ENCODE measurements around the gene CALN1.
"Not testable (repeated sequence)": the region's sequence is repeated elsewhere in the genome, so short reads cannot be mapped to it uniquely, and the experiment has no call there.

The CALN1 gene

DNA sequence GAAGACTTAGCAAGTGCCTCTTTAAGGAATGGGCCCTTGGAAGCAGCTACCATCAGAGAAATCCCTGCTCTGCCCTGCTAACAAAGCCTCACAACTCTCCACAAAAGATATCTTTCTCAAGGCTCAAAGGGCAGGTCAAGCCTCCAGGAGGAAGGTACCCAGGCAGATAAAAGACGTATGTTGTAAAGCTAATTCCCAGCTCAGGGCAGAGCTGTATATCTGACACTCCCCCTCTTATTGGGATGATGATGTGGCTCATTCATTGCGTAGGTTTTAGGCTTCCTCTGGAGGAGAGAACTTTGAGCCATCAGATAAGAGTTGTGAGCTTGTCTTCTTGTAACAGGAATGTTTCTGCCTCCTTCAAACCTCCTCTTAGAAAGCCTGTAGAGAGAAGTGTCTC is 145.4 kb downstream of the CALN1 start:
- no peak for DNase-seq (ENCODE audit: low read depth)

DNA sequence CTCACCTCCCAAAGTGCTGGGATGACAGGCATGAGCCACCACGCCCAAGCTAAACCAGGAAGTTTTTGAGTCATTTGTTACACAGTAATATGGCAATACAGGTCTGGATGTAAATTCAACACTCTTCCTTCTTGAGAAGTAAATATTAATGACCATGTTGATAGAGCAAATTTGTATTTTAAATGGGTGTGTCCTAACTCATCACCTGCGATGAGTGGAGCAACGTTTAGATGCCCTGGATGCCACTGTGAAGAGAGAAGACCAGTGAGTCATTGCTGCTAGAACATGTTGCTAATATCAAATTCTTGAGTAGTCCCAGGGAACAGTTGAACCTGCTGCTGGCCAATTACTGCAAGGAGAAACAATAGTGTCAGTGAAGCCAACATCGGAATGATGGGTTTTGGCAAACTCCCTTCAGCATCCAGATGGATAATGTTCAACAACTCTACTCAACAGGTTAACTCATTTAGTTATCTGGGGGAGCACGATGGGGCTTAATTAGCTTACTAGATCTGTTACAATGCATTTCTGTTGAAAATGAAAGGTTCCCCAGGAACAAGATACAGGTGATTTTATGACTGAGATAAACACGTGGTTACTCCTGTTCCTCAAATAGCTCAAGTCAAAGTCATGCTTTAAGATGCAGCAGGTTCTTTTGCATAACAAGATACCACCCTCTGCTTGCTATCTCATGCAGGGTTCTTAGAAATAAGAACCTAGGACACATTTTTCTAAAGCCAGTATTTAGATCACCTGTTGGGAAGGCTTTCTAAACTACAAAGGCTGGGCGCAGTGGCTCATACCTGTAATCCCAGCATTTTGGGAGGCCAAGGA is 146.8 kb downstream of the CALN1 start:
- no peak for DNase-seq (ENCODE audit: low read depth)

DNA sequence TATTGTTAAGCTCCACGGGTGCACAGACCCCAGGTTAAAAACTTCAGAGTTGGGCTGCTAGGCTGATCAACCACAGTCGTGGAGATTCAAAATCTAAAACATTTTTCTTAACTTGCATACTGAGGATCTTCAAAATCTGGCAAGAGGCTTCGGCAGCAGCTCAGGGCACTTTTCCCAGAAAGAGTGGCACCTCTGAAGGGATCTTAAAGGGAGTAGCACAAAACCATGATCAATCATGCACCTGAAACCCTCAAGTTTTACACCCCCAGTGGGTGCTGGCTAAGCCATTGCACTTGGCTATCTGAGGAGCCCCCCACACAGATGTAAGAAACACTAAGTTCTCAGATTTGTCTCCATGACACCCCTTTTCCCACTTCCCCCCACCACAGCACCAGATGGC is 151.7 kb downstream of the CALN1 start:
- no peak for DNase-seq (ENCODE audit: low read depth)

DNA sequence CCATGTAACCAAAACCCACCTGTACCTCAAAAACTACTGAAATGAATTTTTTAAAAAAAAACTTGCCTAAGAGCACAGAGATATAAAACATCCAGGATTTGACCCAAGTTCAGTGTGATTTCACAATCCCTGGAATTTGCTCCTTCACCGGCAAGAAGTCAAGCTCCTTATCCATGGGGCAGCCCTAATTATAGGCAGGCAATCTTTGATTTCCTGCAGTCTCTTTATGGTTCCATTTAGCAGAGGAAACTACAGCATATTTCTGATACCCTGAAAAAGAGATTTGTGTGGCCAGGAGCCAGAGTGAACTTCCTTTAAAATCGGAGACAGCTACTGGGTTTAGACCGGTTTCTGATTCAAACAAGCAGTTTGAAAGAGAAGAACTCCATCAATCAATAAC is 154.1 kb downstream of the CALN1 start:
- no peak for DNase-seq (ENCODE audit: low read depth)

- DNase-seq (ENCODE audit: low read depth), result no peak
Measured at GRCh38 chr7:72254455-72254854, 157.7 kb downstream of the CALN1 start.

- no peak for DNase-seq (ENCODE audit: low read depth)
Measured at GRCh38 chr7:72249106-72249505, 163.0 kb downstream of the CALN1 start.

DNA sequence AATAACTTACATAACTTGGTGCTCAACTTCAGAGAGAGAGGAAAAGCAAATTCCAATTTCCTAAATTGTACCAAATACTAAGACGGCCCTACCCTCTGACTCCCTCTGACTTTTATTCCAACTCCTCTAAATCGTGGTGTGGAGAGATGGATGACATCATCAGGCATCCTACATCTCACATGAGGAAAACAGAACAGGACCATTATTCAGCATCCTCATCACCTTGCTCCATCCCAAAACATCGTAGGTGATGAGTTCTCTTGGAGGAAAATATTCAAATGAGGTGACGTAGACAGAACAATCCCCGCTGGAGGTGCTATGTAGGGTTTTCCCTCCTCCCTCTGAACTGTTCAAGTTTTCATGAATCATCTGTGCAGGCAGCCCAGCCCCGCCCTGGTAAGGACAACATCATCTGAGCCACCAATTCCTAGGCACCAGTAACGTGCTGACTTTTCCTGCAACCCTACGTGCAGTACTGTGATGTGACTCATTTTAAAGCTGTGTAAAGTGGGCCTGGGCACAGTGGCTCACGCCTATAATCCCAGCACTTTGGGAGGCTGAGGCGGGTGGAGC is 167.2 kb downstream of the CALN1 start:
- no peak for DNase-seq (ENCODE audit: low read depth)

- no peak for DNase-seq (ENCODE audit: low read depth)
Measured at GRCh38 chr7:72243329-72243728, 168.8 kb downstream of the CALN1 start.

DNA sequence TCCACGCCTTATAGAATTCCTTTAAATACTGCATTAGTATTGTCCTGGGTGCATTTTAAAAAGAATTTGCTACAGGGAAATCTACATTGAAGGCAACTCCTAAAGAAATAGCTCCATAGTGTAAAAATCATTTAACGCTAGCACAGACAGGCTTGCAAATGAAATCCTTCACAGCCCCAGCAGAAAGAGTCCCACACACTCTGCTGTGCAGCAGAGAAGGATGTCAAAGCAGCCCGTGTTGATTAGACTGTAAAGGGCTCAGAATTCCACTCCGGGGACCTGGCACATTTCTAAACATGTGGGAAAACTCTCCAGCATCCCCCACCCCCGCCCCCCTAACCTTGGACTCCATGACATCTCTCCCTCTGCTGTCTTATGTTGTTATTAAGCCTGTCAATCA is 176.8 kb downstream of the CALN1 start:
- DNase-seq (ENCODE audit: low read depth), result no peak

DNA sequence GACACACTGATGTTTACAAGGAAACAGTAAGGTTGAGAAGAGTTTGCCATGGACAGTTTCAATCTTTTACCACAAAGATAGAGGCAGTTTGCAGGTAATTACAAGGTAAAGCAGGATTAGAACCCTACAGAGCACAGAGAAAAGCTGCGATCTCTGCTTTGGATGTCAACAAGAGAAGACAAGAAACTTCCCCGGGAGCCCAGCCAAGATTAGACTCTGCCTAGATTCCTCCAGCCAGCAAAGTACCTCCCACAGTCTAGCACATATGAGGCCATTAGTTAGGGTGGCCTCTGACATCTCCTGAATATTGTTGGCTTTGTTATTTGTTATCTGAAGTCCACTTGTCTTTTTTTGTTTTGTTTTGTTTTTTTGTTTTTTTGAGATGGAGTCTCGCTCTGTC is 178.1 kb downstream of the CALN1 start:
- no peak for DNase-seq (ENCODE audit: low read depth)

DNA sequence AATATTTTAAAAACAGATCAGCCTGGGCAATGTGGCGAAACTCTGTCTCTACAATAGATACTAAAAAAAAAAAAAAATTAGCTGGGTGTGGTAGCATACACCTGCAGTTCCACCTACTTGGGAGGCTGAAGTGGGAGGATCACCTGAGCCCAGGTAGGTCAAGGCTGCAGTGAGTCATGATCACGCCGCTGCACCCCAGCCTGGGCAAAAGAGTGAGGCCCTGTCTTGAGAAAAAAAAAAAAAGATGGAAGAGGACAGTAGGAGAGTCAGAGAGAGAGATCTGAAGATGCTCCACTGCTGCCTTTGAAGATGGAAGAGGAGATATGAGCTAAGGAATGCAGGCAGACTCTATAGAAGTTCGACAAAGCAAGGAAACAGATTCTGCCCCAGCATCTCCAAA is 181.9 kb downstream of the CALN1 start:
- DNase-seq (ENCODE audit: low read depth), result no peak

DNA sequence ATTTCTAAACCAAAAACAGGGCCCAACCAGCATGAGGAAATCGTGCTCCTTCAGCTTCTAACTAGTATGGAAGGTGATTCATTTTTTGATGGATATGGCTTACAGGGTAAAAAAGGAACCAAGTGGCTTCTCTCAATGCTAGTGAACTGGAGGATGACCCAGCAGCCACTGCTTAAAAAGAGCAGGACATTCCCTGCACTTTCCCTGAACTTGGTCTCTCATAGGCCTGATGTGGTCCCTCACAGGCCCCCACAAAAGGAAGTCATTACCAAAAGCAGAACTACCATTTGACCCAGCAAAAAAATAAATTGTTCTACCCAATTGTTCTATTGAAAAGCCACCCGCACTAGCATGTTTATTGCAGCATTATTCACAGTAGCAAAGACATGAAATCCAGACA is 188.8 kb downstream of the CALN1 start:
- no peak for DNase-seq (ENCODE audit: low read depth)

DNA sequence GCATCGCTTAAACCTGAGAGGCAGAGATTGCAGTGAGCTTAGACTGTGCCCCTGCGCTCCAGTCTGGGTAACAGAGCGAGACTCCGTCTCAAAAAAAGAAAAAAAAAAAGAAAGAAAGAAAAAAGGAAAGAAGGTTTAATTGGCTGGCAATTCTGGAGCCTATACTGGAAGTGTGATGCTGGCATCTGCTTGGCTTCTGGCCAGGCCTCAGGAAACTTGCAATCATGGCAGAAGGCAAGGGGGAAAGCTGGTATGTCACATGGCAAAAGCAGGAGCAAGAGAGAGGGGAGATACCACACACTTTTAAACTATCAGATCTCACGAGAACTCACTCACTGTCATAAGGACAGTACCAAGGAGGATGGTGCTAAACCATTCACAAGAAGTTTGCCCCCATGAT is 190.0 kb downstream of the CALN1 start:
- no peak for DNase-seq (ENCODE audit: low read depth)

- DNase-seq (ENCODE audit: low read depth), result no peak
Measured at GRCh38 chr7:72219500-72219899, 192.6 kb downstream of the CALN1 start.

GRCh38 chr7:72217151-72217550 is 195.0 kb downstream of the CALN1 start:
- DNase-seq (ENCODE audit: low read depth), result no peak

DNA sequence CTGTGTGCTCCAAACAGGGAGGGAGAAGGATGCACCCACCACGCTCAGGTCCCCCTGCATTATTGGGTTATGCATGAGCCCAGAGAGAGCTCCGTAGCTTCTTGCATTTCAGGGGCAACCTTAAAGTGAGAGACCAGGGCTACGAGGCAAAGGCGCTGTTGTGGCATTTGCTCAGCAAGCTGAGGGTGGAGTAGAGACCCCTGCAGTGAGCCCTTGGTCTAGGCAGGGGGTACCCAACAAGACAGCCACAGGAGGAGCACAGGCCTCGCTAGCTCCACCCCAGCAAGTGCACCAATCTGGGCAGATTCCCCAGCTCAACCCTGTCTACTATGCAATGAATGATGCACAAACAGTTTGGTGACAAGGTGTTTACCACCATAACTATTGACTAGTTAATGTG is 198.4 kb downstream of the CALN1 start:
- DNase-seq (ENCODE audit: low read depth), result no peak

GRCh38 chr7:72213081-72213480 is 199.1 kb downstream of the CALN1 start:
- no peak for DNase-seq (ENCODE audit: low read depth)

GRCh38 chr7:72211175-72211574 is 201.0 kb downstream of the CALN1 start:
- no peak for DNase-seq (ENCODE audit: low read depth)

- DNase-seq (ENCODE audit: low read depth), result not testable (repeated sequence)
Measured at GRCh38 chr7:72209006-72209405, 203.1 kb downstream of the CALN1 start.

DNA sequence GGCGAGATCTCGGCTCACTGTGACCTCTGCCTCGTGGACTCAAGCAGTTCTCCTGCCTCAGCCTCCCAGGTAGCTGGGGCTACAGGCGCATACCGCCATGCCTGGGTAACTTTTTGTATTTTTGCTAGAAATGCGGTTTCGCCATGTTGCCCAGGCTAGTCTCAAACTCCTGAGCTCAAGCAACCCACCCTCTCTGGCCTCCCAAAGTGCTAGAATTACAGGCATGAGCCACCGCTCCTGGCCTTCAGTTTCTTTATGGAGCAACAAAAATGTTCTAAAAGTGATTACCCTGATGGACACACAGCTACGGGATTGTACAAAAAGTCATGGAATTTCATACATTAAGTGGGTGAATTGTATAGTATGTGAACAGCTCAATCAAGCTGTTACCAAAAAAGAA is 216.0 kb downstream of the CALN1 start:
- no peak for DNase-seq (ENCODE audit: low read depth)

DNA sequence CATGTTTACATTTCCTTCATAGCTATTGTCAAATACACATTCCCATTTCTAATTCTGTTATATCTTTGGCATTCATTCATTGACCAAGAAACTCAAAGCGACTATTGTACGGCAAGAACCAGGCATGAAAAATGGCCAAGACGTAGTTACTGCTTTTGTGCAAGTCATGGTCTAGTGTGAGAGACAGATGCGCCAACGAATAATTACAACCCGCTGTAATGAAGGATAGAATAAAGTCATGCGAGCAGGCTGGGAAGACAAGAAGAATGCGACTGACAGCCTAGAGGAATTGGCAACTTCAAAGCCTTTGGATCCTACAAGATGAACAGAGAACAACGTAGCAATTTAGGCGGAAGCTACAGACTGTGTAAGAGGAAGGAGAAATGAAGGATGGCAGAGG is 221.2 kb downstream of the CALN1 start:
- DNase-seq (ENCODE audit: low read depth), result no peak

GRCh38 chr7:72190146-72190545 is 222.0 kb downstream of the CALN1 start:
- no peak for DNase-seq (ENCODE audit: low read depth)

GRCh38 chr7:72187179-72187578 is 225.0 kb downstream of the CALN1 start:
- no peak for DNase-seq (ENCODE audit: low read depth)

DNA sequence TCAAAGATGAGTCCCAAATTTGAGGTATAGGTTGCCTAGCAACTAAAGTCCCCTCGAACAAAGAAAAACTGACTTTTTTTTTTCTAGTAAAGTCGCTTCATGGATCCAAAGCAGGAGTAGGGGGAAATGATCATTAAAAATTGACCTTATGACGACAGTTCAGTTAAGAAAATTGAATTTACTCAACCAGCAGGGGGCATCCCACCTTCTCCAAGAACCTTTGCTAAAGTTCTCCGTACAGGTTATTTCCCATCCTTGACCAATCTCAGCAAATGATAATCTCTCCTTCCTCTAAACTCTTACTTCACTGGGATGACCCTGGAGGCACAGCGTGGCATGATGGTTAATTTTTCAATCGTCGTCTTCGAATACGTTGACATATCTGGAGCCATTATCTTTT is 228.3 kb downstream of the CALN1 start:
- DNase-seq (ENCODE audit: low read depth), result no peak
